Activated naive CD4-positive, alpha-beta T cell treated with anti-CD3 and anti-CD28 coated beads for 36 hours (primary cell): ENCODE measurements around the gene SS18L1. TPM values are rescaled to one million over a fixed set of nuclear protein-coding genes. Genes with fewer than 3 reads are reported as not detected.
A peak's percentile ranks its signal among the peaks of the same experiment; 100 is the strongest.
"Not testable (repeated sequence)": the region's sequence is repeated elsewhere in the genome, so short reads cannot be mapped to it uniquely, and the experiment has no call there.

Experiments
- CTCF ChIA-PET: fragments of 350-600 bp; sonication (Branson Sonifier 250); formaldehyde crosslinking; loops from one replicate; lab custom pipeline; 2021; ENCODE audit warnings: antibody characterized with exemption; lab: Charles Lee
- DNase-seq: peaks from one replicate; pipeline ENCODE4 v3.0.0-alpha.2; 2020
- H3K27ac Mint-ChIP-seq: one replicate; pipeline ENCODE4 v1.8.0; 2021; ENCODE audit warnings: mild to moderate bottlenecking, mixed read lengths
- H3K27me3 Mint-ChIP-seq: one replicate; pipeline ENCODE4 v1.8.0; 2021; ENCODE audit warnings: low read depth, mixed read lengths
- H3K36me3 Mint-ChIP-seq: one replicate; pipeline ENCODE4 v1.8.0; 2021; ENCODE audit warnings: low read depth, mixed read lengths
- H3K4me1 Mint-ChIP-seq: one replicate; pipeline ENCODE4 v1.8.0; 2021; ENCODE audit warnings: low read depth, mixed read lengths
- H3K4me3 Mint-ChIP-seq: one replicate; pipeline ENCODE4 v1.8.0; 2021; ENCODE audit warnings: mild to moderate bottlenecking, moderate library complexity, mixed read lengths
- H3K9me3 Mint-ChIP-seq: one replicate; pipeline ENCODE4 v1.8.0; 2021; ENCODE audit warnings: mixed read lengths
- intact Hi-C: fragments of 100-400 bp; cut with micrococcal nuclease; formaldehyde crosslinking; loops from one replicate; pipeline ENCODE4 v1.15.1; 2023
- total RNA-seq, 2 experiments: library from RNA; stranded (reverse); gene quantifications; one replicate each; pipeline ENCODE4 v1.2.3, GENCODE V29; 2021

Gene SS18L1
- total RNA-seq, 2 experiments from 2014 or later: 14.5 to 18.0 TPM

GRCh38 chr20:62115800-62116407, 27.7 kb upstream of the SS18L1 start:
- H3K27me3 Mint-ChIP-seq, intact Hi-C loops, H3K27ac Mint-ChIP-seq, H3K36me3 Mint-ChIP-seq, DNase-seq, H3K4me3 Mint-ChIP-seq: not testable (repeated sequence)
- Mint-ChIP-seq H3K9me3 (peaks cover 31% of the 10 kb centered on the region), H3K4me1 (peaks cover 30% of the 10 kb centered on the region)
- CTCF ChIA-PET: interaction anchor here (0.7 kb wide), 1 partner anchor 889 kb away, joined by 6 read pairs; no protein-coding TSS in a partner anchor

GRCh38 chr20:62116558-62117361, 26.8 kb upstream of the SS18L1 start:
- H3K4me1 Mint-ChIP-seq: peaks cover 34% of the 10 kb centered on the region
- intact Hi-C loops: no loop called here
- no peak for DNase-seq
- peaks cover 26% of the 10 kb centered on the region for H3K9me3 Mint-ChIP-seq
- H3K4me3 Mint-ChIP-seq: no peak overlapping the region
- H3K27me3 Mint-ChIP-seq: no peaks in the 10 kb centered on the region
- CTCF ChIA-PET: interaction anchor here (0.7 kb wide), 1 partner anchor 890 kb away, joined by 6 read pairs; no protein-coding TSS in a partner anchor
- peaks cover 7% of the 10 kb centered on the region for H3K36me3 Mint-ChIP-seq
- H3K27ac Mint-ChIP-seq: no peak overlapping the region

GRCh38 chr20:62117362-62117646, 26.3 kb upstream of the SS18L1 start:
- intact Hi-C loops: no loop called here
- DNase-seq: no peak
- no peak overlapping the region for H3K4me3 Mint-ChIP-seq
- peaks cover 7% of the 10 kb centered on the region for H3K36me3 Mint-ChIP-seq
- H3K9me3 Mint-ChIP-seq: peaks cover 24% of the 10 kb centered on the region
- H3K4me1 Mint-ChIP-seq: peaks cover 34% of the 10 kb centered on the region
- CTCF ChIA-PET: no interaction called here
- H3K27ac Mint-ChIP-seq: no peak overlapping the region
- H3K27me3 Mint-ChIP-seq: no peaks in the 10 kb centered on the region

- H3K4me1 Mint-ChIP-seq: peaks cover 34% of the 10 kb centered on the region
- CTCF ChIA-PET: no interaction called here
- H3K4me3 Mint-ChIP-seq: no peak overlapping the region
These were observed 25.9 kb upstream of the SS18L1 start for GRCh38 chr20:62117658-62118057.

GRCh38 chr20:62118113-62119043, 25.2 kb upstream of the SS18L1 start:
- no peak for DNase-seq
- H3K36me3 Mint-ChIP-seq: peaks cover 1% of the 10 kb centered on the region
- intact Hi-C loops: no loop called here
- H3K27ac Mint-ChIP-seq: no peak overlapping the region
- CTCF ChIA-PET: no interaction called here
- H3K4me3 Mint-ChIP-seq: no peak overlapping the region
- H3K9me3 Mint-ChIP-seq: peaks cover 16% of the 10 kb centered on the region
- H3K27me3 Mint-ChIP-seq: no peaks in the 10 kb centered on the region
- H3K4me1 Mint-ChIP-seq: peaks cover 37% of the 10 kb centered on the region

More at GRCh38 chr20:62117658-62118057, 25.9 kb upstream of the SS18L1 start:
- peak; percentile 85 for DNase-seq
- Mint-ChIP-seq H3K27ac (no peak overlapping the region), H3K27me3 (no peaks in the 10 kb centered on the region), H3K36me3 (peaks cover 5% of the 10 kb centered on the region), H3K9me3 (peaks cover 21% of the 10 kb centered on the region)
- intact Hi-C loops: no loop called here

DNA sequence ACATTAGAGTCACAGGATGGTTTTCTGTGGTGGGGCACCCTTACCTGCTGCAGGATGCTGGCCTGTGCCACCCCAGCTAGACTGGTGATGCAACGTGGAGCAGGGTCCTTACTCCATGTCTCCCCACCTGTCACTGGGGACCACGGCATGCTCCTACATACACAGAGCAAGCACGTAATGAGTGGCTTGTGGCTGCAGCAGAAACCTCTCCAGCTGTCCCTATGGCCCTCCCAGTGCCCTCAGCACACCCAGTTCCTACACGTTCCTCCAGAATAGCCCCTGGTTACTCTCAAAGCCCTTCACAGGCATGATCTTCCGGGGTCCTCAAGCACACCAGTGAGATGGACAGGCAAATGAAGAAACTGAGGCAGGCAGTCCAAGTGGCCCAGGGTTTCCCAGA, 24.5 kb upstream of the SS18L1 start:
- no peak for DNase-seq
- no peaks in the 10 kb centered on the region for H3K27me3 Mint-ChIP-seq
- no peak overlapping the region for H3K4me3 Mint-ChIP-seq
- H3K36me3 Mint-ChIP-seq: peaks cover 1% of the 10 kb centered on the region
- H3K9me3 Mint-ChIP-seq: peaks cover 14% of the 10 kb centered on the region
- CTCF ChIA-PET: no interaction called here
- intact Hi-C loops: no loop called here
- H3K4me1 Mint-ChIP-seq: peaks cover 43% of the 10 kb centered on the region
- no peak overlapping the region for H3K27ac Mint-ChIP-seq

DNA sequence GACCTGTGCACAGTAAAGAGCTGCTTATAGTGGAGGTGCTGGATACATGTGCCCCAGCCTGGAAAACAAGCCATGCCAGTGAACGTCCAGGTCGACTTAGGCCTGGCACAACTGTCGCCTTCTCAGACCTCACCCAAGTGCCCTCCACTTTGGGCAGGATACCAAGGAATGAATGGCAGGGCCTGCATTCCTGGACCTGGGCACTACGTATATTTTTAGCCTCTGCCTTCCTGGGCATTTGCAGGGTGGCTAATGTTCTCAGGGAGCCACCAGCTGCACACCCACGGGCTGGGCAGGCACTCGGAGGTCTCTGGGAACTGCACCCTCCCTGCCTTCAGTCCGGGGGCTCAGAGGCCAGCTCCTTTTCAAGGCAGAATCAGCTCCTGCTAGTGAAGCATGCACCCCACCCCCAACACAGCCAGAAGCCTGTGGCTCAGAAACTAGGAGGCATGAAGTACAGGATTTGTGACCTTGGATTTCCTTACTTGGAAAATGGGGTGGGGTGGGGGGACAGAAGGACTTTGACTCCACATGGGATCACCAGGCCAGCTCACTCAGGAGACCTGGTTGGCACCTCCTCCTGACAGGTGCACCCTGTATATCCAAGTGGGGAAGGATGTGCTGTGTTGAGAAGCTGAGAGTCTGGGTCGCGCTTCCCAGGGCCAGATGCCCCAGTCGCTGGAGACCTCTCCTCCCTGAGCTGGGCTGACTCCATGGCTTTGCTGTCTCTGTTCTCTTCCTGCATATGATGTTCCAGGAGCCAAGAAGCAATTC, 23.8 kb upstream of the SS18L1 start:
- H3K27ac Mint-ChIP-seq: no peak overlapping the region

DNA sequence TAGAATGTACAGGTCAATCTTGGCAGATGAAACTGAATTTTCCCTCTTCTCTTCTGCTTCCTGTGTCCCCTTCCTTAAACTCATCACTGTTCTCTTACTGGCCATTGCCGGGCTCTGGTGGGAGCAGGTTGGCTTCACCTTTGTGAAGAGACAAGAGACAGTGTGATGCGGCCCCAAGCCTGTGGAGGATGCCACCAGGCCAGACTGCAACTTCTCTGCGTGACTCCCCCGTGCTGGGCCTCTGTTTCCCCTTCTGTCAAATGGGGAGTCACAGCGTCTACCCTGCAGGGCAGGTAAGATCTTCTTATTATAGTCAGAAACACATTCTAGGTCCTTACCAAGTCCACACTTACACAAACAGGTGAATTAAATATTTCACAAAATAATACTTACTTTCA, 23.2 kb upstream of the SS18L1 start:
- Mint-ChIP-seq H3K27me3 (no peaks in the 10 kb centered on the region), H3K36me3 (peaks cover 12% of the 10 kb centered on the region), H3K27ac (peak overlapping the region; percentile 92), H3K4me3 (peak overlapping the region; percentile 31), H3K4me1 (peaks cover 53% of the 10 kb centered on the region), H3K9me3 (peaks cover 14% of the 10 kb centered on the region)
- no peak for DNase-seq
- intact Hi-C loops: loop anchor here (5.0 kb wide), 3 partner anchors 108 to 502 kb away; partner anchors contain the start of gene RPS21
- CTCF ChIA-PET: interaction anchor here (1.4 kb wide), 1 partner anchor 110 kb away, joined by 5 read pairs; no protein-coding TSS in a partner anchor

More for the DNA sequence above, 23.8 kb upstream of the SS18L1 start:
- Mint-ChIP-seq H3K27me3 (no peaks in the 10 kb centered on the region), H3K36me3 (peaks cover 7% of the 10 kb centered on the region), H3K9me3 (peaks cover 14% of the 10 kb centered on the region), H3K4me3 (no peak overlapping the region), H3K4me1 (peaks cover 50% of the 10 kb centered on the region)
- intact Hi-C loops: loop anchor here (5.0 kb wide), 3 partner anchors 107 to 503 kb away; partner anchors contain the start of gene RPS21
- CTCF ChIA-PET: interaction anchor here (1.4 kb wide), 1 partner anchor 109 kb away, joined by 5 read pairs; no protein-coding TSS in a partner anchor
- no peak for DNase-seq

GRCh38 chr20:62120990-62121775, 22.4 kb upstream of the SS18L1 start:
- Mint-ChIP-seq H3K27ac (peak overlapping the region; percentile 92), H3K9me3 (peaks cover 9% of the 10 kb centered on the region)
- DNase-seq: no peak

GRCh38 chr20:62121776-62122653, 21.6 kb upstream of the SS18L1 start, which contains the start of gene LSM14B:
Gene LSM14B (plus strand): TSS chr20:62122475. CDS start chr20:62122667, 192 bp downstream.
- H3K4me3 Mint-ChIP-seq: peak within 1 kb of the TSS; percentile 87
- CTCF ChIA-PET: interaction anchor here (0.8 to 1.3 kb wide), 5 partner anchors 12 to 53 kb away, joined by 3 read pairs; no protein-coding TSS in a partner anchor
- peak; percentile 95 for DNase-seq
- H3K9me3 Mint-ChIP-seq: peaks cover 5% of the 10 kb centered on the region
- H3K27me3 Mint-ChIP-seq: no peaks in the 10 kb centered on the region
- H3K36me3 Mint-ChIP-seq: peaks cover 21% of the 10 kb centered on the region
- intact Hi-C loops: loop anchor here (1.0 to 5.0 kb wide), 8 partner anchors 21 to 500 kb away; partner anchors contain the start of genes ADRM1, OSBPL2, PSMA7 and RPS21
- peaks cover 54% of the 10 kb centered on the region for H3K4me1 Mint-ChIP-seq
- H3K27ac Mint-ChIP-seq: peak within 1 kb of the TSS; percentile 92

More at GRCh38 chr20:62120990-62121775, 22.4 kb upstream of the SS18L1 start:
- H3K36me3 Mint-ChIP-seq: peaks cover 14% of the 10 kb centered on the region
- H3K27me3 Mint-ChIP-seq: no peaks in the 10 kb centered on the region
- H3K4me3 Mint-ChIP-seq: peak overlapping the region; percentile 87
- CTCF ChIA-PET: interaction anchor here (0.8 to 1.4 kb wide), 6 partner anchors 12 to 110 kb away, joined by 3 to 5 read pairs (median 3); no protein-coding TSS in a partner anchor
- intact Hi-C loops: loop anchor here (5.0 kb wide), 3 partner anchors 109 to 501 kb away; partner anchors contain the start of gene RPS21
- peaks cover 53% of the 10 kb centered on the region for H3K4me1 Mint-ChIP-seq
